Dendritic cell treated with granulocyte-macrophage colony-stimulating factor and Interleukin-4, amounts not matched to agents 40 ng/mL and 50 ng/mL, for 4 days (primary cell): Measurements from ENCODE around the gene ATG7.
"Not testable (repeated sequence)": the region's sequence is repeated elsewhere in the genome, so short reads cannot be mapped to it uniquely, and the experiment has no call there.

ENCODE experiments used
- H3K27ac Mint-ChIP-seq: one replicate; pipeline ENCODE4 v1.8.0; 2022; ENCODE audit warnings: mild to moderate bottlenecking, mixed read lengths
- H3K27me3 Mint-ChIP-seq: one replicate; pipeline ENCODE4 v1.8.0; 2022; ENCODE audit warnings: mild to moderate bottlenecking, mixed read lengths
- H3K36me3 Mint-ChIP-seq: one replicate; pipeline ENCODE4 v1.8.0; 2022; ENCODE audit warnings: low read depth, mixed read lengths
- H3K4me1 Mint-ChIP-seq: one replicate; pipeline ENCODE4 v1.8.0; 2022; ENCODE audit warnings: low read depth, mixed read lengths
- H3K4me3 Mint-ChIP-seq: one replicate; pipeline ENCODE4 v1.8.0; 2022; ENCODE audit warnings: mild to moderate bottlenecking, moderate library complexity, mixed read lengths
- H3K9me3 Mint-ChIP-seq: one replicate; pipeline ENCODE4 v1.8.0; 2022; ENCODE audit warnings: mixed read lengths
- intact Hi-C: fragments of 100-400 bp; cut with micrococcal nuclease; formaldehyde crosslinking; loops from one replicate; pipeline ENCODE4 v1.15.0; 2022

Gene ATG7

DNA sequence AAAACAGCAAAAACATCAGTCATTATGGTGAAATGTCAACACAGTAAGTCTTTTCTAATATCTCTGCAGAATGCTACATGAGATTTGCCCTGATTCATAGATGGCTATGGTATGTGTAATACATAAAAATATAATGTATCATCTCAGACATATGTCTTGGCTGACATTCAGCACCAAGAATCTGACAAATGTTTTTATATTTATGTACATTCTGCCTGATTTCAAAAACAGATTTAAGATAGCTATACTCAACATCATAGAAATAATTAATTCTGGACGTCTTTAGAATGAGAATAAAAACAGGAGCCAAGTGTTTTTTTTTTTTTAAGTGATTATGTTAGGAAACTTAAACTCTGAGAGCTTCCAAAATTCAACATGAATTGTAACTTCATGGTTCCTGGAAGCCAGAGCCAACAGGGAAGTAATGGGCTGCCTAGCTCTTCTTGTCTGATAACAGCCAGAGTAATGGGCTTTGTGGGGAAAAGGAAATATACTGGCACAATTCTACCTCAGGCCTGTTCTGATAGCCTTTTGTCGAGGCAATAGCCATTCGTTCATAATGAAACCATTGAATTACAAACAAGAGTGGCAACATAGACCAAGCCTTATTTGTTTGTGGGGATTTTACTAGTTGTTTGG is 187.1 kb downstream of the ATG7 start:
- H3K36me3 Mint-ChIP-seq, result peaks cover 5% of the 10 kb centered on the region
- H3K9me3 Mint-ChIP-seq, result no peaks in the 10 kb centered on the region
- intact Hi-C loops, result no loop called here
- H3K27ac Mint-ChIP-seq, result peak overlapping the region; percentile 87
- H3K4me1 Mint-ChIP-seq, result peaks cover 69% of the 10 kb centered on the region
- H3K4me3 Mint-ChIP-seq, result no peak overlapping the region
- no peaks in the 10 kb centered on the region for H3K27me3 Mint-ChIP-seq

DNA sequence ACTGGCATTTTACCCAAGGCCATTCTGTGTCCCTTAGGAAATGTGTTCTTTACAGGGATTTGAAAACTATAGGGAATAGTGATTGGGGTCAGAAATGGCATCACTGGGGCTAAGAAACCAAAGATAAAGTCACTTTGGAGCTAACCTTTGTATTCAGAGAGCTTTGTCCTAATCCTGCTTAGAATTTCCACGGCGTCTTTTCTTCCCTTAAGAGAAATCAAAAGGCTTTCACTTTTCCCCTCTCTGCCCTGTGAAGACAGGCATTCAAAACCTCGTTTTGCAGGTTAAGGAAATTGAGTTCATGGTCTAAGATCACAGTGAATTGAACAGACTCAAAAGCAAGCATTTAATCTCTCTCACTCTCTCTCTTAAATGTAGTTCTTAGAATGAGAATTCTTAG is 189.0 kb downstream of the ATG7 start:
- Mint-ChIP-seq H3K27ac (no peak overlapping the region), H3K4me3 (no peak overlapping the region), H3K27me3 (no peaks in the 10 kb centered on the region), H3K4me1 (peaks cover 54% of the 10 kb centered on the region), H3K36me3 (peaks cover 5% of the 10 kb centered on the region), H3K9me3 (no peaks in the 10 kb centered on the region)
- intact Hi-C loops, result no loop called here

DNA sequence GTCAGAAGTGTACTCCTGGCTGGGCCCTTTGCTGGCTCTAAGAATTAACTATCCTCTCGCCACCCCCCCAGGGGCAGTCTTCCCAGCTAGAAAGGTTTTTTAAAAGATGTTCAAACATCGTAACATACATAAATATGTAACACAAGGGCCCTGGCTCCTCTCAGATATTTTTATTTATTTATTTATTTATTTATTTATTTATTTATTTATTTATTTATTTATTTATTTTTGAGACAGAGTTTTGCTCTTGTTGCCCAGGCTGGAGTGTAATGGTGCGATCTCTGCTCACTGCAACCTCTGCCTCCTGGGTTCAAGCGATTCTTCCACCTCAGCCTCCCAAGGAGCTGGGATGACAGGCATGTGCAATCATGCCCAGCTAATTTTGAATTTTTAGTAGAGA is 190.5 kb downstream of the ATG7 start:
- H3K27ac Mint-ChIP-seq, intact Hi-C loops, H3K9me3 Mint-ChIP-seq, H3K4me3 Mint-ChIP-seq, H3K36me3 Mint-ChIP-seq, H3K27me3 Mint-ChIP-seq: not testable (repeated sequence)
- peaks cover 40% of the 10 kb centered on the region for H3K4me1 Mint-ChIP-seq

DNA sequence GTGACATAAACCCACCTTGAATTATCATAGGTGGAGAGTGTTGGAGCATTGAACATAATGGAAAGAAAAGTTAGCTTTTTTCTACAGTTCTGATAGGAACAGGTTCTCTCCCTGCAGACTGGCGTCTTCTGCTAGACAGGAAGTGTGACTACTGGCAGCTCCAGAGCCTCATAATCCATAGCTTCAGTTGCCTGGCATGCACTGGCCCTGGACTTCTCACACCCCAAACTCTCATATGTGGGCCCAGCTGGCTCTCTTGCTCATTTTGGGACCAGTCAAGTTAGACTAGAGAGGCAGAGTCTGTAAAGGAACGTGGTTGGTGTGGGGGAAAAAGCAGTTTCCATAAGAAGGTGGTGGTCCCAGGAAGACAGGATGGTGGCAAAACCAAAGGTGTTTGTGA is 191.4 kb downstream of the ATG7 start:
- peak overlapping the region; percentile 65 for H3K27ac Mint-ChIP-seq
- no peaks in the 10 kb centered on the region for H3K9me3 Mint-ChIP-seq
- H3K4me1 Mint-ChIP-seq, result peaks cover 31% of the 10 kb centered on the region
- no peak overlapping the region for H3K4me3 Mint-ChIP-seq
- peaks cover 15% of the 10 kb centered on the region for H3K36me3 Mint-ChIP-seq
- intact Hi-C loops, result no loop called here
- no peaks in the 10 kb centered on the region for H3K27me3 Mint-ChIP-seq

DNA sequence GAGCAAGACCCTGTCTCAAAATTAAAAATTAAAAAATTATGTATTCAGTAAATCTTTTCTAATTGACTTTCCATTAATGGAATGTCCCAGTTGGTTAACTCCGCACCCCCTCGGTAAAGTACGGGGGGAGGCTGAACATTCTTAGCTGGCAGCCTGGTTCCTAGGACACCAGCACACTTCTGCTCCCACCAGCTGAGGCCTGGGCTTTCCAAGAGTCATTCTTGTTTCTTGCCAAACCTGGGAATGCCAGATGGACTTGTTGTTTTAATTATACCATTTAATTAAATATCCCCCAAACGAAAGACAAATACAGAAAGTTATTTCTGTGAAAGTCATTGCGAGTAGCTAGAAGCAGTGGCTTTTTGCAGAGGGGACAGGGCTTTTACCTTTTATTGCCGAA is 192.2 kb downstream of the ATG7 start:
- intact Hi-C loops, result no loop called here
- H3K27ac Mint-ChIP-seq, result no peak overlapping the region
- H3K4me1 Mint-ChIP-seq, result peaks cover 24% of the 10 kb centered on the region
- no peaks in the 10 kb centered on the region for H3K27me3 Mint-ChIP-seq
- H3K4me3 Mint-ChIP-seq, result no peak overlapping the region
- H3K9me3 Mint-ChIP-seq, result no peaks in the 10 kb centered on the region
- peaks cover 22% of the 10 kb centered on the region for H3K36me3 Mint-ChIP-seq

DNA sequence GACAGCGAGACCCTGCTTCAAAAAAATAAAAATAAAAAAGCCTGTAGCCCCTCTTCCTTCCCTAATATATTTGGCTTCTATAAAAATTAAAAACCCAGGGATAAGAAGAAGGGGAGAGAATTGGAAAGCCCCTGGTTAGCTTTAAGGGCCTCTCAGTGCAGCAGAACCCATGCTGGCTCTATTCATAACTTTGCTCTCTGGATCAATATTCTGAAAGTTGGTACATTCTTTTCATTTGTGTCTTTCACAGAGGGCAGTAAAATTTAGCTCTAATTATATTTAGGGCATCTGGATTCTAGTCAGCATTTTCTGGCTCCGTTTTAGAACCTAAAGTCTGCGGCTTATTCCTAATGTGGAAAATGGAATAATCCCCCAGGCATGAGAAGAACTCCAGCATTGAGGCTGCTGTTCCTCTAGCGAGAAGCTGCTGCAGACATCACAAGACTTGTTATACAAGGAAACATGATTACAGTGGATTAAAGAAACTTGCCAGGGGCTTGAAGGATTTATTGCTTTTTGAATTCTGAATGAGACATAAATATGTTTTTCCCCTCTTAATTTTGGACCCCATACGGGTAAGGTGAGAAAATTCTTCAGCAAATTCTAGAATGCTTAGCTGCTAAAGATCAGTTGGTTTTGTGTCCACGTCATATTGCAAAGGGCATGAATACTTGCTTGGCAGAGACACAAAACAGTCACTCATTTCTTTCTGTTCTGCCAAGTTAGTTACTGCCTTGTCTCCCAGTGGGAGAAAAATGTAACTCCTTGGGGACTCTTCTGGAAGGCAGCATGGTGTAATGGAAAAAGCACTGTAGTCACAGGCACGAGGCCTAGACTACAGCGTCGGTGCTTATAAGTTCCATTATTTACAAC is 193.8 kb downstream of the ATG7 start:
- peaks cover 12% of the 10 kb centered on the region for H3K4me1 Mint-ChIP-seq
- intact Hi-C loops, result no loop called here
- H3K4me3 Mint-ChIP-seq, result no peak overlapping the region
- no peaks in the 10 kb centered on the region for H3K27me3 Mint-ChIP-seq
- no peak overlapping the region for H3K27ac Mint-ChIP-seq
- H3K36me3 Mint-ChIP-seq, result peaks cover 38% of the 10 kb centered on the region
- no peaks in the 10 kb centered on the region for H3K9me3 Mint-ChIP-seq

DNA sequence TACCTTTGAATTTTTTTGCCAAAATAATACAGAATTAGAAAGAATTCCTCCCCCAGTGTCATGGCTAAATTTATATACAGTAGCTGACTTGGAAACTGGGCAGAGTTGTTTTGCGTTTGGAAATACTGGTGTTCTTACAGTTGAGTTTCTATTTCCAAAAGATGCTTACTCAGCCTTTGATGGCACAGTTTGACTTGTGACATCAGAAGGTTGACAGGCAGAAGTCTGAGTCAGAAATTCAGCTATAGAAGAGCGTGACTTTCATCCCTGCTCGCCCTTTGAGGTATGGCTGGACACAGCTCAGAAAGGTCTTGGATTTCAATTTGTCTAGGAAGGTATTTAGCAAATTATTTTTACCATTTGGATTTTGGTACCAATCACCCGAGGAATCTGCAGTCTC is 195.7 kb downstream of the ATG7 start:
- peaks cover 41% of the 10 kb centered on the region for H3K36me3 Mint-ChIP-seq
- no peak overlapping the region for H3K4me3 Mint-ChIP-seq
- H3K9me3 Mint-ChIP-seq, result no peaks in the 10 kb centered on the region
- H3K27ac Mint-ChIP-seq, result no peak overlapping the region
- intact Hi-C loops, result no loop called here
- H3K4me1 Mint-ChIP-seq, result peaks cover 11% of the 10 kb centered on the region
- no peaks in the 10 kb centered on the region for H3K27me3 Mint-ChIP-seq

DNA sequence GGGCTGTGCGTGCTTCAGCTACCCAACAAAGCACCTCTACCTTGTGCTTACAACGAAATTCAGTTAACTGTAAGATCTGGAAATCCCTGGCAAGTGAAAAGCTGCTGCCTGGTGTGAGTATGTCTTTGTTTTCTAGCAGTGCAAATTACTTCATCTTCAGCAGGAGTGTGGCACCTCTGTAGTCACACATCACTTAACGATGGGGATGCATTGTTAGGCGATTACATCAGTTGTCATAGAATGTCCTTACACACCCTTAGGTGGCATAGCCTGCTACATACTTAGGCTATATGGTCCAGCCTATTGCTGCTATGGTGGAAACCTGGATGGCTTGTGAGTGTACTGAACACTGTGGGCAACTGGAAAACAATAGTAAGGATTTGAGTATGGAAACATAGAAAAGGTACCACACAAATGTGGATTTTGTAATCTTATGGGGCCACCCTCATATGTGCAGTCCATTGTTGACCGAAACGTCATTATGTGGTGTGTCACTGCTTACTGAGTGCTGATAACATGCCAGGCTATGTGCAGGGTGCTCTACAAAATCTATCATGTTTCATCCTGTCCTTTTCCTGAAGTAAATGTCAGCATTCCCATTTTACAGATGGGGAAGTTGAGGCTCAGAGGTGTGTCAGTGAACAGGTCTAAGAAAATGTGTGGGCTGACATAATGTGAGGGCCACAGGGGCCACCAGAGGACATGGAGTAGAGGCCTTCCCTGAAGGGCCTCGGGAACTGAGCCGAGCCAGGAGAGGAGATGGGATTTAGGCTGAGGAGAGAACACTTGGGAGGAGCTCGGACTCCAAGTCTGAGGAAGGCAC is 198.0 kb downstream of the ATG7 start:
- Mint-ChIP-seq H3K4me3 (no peak overlapping the region), H3K27ac (no peak overlapping the region), H3K27me3 (no peaks in the 10 kb centered on the region), H3K9me3 (no peaks in the 10 kb centered on the region), H3K36me3 (peaks cover 36% of the 10 kb centered on the region), H3K4me1 (no peaks in the 10 kb centered on the region)
- intact Hi-C loops, result no loop called here

DNA sequence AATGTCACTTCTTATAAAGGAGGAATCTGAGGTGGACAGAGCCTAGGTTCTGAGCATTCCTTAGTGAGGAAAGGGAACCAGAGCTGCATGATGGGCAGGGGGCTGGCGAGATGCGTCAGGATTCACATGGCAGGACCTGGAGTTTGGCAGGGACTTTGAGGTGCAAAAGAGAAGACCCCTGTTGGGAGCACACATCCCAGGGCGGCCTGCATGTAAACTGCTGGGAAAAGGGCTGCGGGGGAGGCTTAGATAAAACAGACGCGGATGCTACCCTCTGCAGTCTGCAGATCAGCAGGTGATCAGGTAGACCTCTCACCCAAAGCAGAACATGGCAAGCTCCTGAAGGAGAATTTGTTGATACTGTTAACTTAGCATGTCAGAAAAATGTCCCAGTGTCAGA is 203.1 kb downstream of the ATG7 start:
- Mint-ChIP-seq H3K27me3 (no peaks in the 10 kb centered on the region), H3K27ac (no peak overlapping the region), H3K4me1 (peaks cover 9% of the 10 kb centered on the region), H3K9me3 (no peaks in the 10 kb centered on the region), H3K4me3 (no peak overlapping the region), H3K36me3 (peaks cover 9% of the 10 kb centered on the region)
- intact Hi-C loops, result no loop called here

DNA sequence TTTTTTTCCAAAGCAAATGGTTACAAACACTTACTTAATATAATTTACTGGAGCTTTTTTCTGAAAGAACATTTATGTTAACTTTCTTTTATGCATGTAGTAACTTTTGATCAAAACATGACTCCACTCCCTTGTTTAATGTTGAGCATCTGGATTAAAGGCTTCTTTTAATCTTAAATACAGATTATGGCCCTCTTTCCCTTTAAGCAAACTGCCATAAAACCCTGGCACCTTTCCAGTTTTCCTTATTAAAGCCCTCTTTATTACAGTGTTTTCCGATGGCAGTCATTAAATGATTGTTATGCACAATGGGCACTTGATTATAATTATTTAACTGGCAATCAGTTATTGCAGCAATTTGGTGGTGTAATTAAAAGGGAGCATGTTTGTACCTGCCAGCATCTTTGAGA is 204.5 kb downstream of the ATG7 start:
- intact Hi-C loops, result no loop called here
- Mint-ChIP-seq H3K27me3 (no peaks in the 10 kb centered on the region), H3K36me3 (no peaks in the 10 kb centered on the region), H3K4me3 (no peak overlapping the region), H3K4me1 (peaks cover 9% of the 10 kb centered on the region), H3K27ac (no peak overlapping the region), H3K9me3 (no peaks in the 10 kb centered on the region)

DNA sequence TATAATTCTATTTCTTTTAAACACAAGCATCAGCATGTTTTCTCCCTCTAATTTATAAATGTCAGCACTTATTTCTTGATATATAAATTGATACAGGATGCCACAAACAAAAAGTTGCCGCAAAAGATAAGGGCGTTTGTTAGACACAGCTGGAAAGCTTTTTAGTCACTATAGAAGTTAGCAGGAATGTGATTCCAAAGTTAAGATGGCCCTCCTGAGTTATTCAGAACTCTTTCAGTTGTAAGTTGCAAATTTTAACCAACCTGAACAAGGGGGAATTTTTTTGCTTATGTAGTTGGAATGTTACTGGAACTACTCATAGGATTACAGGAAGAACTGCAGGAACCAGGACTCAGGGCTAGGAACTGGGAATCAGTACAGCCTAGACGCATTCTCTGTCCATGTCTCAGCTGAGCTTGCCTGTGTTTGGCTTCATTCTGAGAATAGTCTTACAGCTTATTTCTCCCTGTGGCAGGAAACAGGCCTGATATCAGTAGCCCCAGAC is 205.3 kb downstream of the ATG7 start:
- Mint-ChIP-seq H3K4me1 (peaks cover 9% of the 10 kb centered on the region), H3K27me3 (no peaks in the 10 kb centered on the region), H3K36me3 (no peaks in the 10 kb centered on the region), H3K9me3 (no peaks in the 10 kb centered on the region), H3K4me3 (no peak overlapping the region), H3K27ac (no peak overlapping the region)
- intact Hi-C loops, result no loop called here

DNA sequence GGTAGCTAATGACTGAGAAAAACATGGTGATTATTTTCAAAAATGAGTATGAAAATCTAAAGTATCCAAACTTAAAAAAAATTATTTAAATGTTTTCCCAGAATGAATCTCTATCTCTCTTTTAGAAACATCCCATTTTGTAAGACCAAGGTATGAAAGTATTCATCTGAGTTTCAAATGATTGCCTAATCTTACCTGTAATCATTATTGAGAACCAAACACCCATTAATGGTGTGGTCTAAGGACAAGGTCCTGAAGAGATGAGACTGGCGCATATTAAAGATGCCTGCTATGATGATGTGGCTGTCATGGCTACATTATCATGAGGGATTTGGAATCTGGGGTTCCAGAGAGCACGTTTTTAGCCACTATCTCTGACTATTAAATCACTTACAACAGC is 206.0 kb downstream of the ATG7 start:
- Mint-ChIP-seq H3K27me3 (no peaks in the 10 kb centered on the region), H3K4me3 (no peak overlapping the region), H3K36me3 (no peaks in the 10 kb centered on the region), H3K27ac (no peak overlapping the region), H3K9me3 (no peaks in the 10 kb centered on the region), H3K4me1 (peaks cover 9% of the 10 kb centered on the region)
- intact Hi-C loops, result no loop called here

DNA sequence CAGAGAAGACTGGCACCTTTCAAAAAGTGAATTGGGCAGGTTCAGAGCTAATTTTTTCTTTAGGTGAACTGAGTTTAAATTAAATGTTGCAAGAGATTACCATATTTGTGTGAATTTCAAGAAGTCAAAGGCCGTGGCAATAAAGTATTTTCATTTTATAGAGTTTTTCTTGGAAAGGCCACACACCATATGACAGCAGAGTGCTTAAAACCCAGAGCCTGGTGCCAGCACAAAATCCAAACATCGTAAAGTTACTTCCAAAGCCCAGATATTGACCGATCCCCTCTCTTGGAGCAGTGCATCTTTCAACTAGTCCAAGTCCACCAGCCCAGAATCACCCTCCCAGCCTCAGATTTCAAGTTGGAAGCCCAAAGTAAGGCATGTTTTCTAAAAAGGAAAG is 207.0 kb downstream of the ATG7 start:
- no peaks in the 10 kb centered on the region for H3K27me3 Mint-ChIP-seq

More for the DNA sequence above, 207.0 kb downstream of the ATG7 start:
- H3K36me3 Mint-ChIP-seq, result no peaks in the 10 kb centered on the region
- H3K27ac Mint-ChIP-seq, result no peak overlapping the region
- no peaks in the 10 kb centered on the region for H3K9me3 Mint-ChIP-seq
- no peak overlapping the region for H3K4me3 Mint-ChIP-seq
- intact Hi-C loops, result no loop called here
- H3K4me1 Mint-ChIP-seq, result peaks cover 9% of the 10 kb centered on the region
